GM21717 (cell line): ENCODE results near the gene PCGF3.
"Not testable (repeated sequence)": the region's sequence is repeated elsewhere in the genome, so short reads cannot be mapped to it uniquely, and the experiment has no call there.

Experiments
- ATAC-seq: cut with Tn5 transposase; IDR thresholded peaks from one replicate; pipeline ENCODE4 v1.9.1; 2021; ENCODE audit warnings: mild to moderate bottlenecking, moderate library complexity; ENCODE audit not compliant: unreplicated experiment

PCGF3 gene

DNA sequence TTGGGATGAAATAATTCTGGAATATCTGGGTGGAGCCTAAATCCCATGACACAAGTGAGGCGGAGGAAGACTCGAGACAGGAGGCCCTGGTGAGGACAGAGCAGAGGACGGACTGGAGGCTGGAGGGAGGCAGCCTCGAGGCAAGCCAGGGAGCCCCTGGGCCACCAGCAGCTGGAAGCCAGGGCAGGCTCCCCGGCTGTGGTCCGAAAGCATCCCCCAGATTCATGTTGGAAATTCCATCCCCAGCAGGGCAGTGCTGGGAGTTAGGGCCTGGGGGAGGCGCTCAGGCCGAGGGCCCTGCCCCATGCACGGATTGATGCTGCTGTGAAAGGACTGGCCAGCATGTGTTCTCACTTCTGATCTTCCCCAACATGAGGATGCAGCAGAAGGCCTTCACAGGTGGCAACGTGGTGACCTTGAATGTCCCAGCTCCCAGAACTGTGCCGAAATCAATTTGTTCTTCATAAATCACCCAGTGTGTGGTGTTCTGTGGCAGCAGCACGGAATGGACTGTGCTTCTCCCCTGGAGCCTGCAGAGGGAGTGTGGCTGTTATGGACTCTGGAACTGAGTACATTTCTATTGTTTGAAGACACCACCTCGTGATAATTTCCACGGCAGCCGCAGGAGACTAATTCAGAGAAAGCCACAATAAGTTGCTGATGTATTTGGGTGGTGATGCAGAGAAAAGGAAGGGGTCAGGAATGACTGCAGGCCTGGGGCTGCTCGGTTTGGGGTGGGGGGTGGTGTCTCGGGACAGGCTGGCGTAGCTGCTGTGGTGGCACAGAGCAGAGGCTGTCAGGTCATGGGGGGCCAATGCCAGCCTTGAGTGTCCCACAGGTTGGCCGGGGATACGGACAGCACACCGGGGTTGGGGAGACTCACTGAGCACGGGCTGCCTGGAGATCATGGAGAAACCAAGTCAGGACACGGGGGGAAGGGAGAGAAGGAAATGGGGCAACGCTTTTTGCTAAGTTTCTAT lies 56.9 kb downstream of the PCGF3 start:
- no peak for ATAC-seq

DNA sequence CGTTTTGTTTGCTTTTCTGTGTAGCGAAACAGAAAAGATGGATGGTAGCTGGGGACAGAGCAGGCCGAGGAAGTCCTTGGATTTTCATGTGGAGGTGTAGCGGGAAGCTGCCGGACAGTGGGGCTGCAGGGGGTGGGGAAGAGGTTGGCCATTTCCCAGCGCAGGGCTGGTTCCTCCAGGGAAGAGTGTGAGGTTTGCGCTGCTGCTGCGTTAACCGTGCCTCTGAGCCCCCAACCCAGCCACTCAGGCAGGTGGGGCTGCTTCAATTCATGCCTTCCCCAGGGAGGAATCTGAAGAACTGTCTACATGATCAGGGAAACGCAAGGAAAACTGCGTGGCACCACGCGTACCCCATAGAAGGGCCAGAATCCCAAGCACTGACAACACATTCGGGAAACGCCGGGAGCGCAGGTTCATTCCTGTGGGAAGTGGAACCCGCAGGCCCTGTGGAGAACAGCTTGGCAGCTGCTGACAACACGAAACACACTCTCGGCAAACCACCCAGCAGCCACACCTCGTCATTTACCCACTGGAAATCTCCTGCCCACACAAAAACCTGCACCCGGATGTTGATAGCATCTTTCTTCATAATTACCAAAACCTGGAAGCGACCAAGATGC lies 57.7 kb downstream of the PCGF3 start:
- ATAC-seq, result no peak

DNA sequence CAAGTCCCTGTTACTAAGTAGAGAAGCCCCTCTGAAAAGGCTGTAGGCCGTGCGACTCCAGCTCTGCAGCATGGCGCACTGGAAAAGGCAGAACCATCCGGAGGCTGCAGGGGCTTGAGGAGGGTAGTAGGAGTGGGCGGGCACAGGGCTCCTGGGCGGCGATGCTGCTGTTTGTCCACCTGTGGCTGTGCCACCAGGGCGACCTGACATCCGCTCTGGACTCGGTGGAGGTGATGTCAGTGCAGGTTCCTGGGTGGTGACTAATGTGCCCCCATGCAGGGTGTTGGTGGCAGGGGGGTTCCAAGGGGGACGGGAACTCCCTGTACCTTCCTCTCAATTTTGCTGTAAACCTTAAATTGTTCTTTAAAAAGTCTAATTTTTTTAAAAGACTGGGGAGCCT lies 58.3 kb downstream of the PCGF3 start:
- ATAC-seq, result no peak

DNA sequence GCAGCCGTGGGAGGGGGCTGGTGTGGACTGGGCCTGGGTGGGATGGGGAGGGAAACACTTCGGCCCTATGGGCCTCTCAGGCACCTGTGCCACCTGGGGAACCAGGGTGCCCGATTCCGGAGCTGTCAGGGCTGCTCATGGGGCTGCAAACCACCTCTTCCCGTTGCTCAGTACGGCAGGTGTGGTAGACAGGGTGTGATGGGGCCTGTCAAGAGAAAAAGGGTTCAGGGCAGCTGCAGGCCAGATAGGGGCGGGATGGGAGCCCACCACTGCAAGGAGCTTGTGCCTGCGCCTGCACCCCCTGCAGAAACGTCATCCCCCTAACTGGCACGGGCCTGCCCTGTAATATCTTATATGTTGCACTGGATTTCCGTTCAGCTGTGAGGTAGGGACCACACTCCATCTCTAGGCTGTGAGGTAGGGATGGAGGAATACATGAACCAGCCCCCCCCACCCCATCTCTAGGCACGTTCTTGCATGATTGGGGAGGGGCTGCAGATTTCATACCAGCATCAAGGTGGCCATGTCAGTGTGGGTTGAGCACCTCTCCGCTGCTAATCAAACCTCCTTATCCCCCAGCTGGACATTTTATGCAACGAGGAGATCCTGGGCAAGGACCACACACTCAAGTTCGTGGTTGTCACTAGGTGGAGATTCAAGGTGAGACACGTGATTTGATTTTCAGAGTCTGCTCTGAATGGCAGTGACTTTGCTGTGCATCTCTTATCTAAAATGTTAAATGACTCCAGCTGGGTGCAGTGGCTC lies 59.0 kb downstream of the PCGF3 start:
- ATAC-seq, result no peak

DNA sequence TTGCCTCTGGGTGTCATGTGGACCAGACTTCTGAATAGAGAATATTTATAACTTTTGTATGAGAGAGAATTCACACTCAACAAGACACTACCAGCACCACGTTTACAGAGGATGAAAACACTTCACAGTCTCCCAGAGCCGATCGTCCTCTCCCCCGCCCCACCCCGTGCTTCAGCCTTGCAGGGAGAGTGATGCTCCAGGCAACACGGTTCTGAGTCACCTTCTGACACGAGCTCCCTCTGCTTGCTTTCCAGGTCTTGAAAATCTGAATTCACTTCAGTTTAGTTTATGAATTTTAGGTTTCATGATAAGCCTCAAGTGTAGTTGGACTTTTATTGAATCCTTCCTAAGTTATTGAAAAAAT lies 60.5 kb downstream of the PCGF3 start:
- no peak for ATAC-seq

DNA sequence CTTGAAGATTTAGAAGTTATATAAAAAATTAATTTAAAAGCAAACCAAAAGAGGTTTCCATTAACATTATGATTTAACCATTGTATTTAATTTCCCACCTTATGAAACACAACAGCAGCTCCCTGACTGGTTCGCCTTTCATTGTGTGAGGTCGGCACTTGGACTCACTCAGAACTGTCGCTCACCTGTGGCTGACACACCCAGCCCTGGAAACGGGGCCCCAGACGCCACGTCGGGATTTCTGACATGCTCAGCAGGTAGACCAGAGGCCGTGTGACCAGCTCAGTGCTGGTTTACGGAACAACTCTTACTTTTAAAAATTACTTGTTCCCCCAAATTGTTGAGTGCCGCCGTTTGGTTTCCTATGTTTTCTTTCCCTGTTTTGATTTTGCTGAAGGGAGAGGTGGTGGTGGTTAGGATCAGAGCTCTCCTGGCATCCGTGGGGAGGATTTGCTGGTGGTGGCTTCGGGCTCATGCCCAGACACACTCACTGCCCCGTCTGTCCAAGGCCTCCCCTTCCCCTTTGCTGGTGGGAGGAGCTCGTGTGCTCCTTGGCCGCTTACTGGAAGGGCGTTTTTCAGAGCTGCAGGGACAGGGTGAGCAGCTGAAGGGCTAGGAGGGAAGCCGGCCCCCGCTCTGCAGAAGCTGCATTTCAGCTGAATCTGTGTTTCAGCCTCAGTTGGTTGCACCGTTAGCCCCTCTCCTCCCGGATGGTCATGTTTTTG lies 61.1 kb downstream of the PCGF3 start:
- no peak for ATAC-seq

DNA sequence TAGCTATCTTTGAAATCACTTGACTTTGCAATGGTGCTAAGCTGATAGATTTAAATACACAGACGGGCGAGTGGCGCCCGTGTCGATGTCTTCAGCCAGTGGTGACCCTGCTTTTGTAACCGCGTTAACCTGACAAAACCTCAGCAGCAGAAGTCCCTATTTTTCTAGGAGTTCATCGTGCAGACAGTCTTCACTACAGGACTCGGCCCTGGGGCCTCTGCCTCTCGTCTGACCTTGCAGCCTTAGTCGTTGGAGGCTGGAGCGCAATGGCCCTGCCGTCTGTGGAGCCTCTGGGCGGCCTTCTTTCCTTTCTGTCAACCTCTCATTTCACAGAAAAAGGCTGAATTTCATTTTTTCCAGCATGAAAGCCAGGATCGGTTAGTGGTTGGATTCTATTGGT lies 62.4 kb downstream of the PCGF3 start:
- ATAC-seq, result no peak

DNA sequence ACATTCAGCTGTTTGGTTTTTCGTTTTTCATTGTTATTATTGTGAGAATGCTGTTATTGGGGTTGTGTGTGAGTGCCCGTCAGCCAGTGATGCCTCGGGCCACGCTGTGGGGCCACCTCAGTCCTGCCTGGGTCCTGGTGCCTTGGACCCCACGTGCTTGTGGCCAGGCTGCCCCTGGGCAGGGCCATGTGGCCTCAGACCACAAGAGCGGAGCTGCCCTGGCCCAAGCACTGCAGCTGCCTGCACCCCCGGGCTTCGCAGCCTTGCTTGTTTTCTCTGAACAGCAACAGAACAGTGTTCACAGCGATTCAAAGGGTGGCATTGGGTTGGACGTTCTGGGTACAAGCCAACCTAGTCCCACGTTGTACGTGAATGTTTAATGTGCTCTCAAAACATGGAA lies 63.4 kb downstream of the PCGF3 start:
- ATAC-seq, result no peak

DNA sequence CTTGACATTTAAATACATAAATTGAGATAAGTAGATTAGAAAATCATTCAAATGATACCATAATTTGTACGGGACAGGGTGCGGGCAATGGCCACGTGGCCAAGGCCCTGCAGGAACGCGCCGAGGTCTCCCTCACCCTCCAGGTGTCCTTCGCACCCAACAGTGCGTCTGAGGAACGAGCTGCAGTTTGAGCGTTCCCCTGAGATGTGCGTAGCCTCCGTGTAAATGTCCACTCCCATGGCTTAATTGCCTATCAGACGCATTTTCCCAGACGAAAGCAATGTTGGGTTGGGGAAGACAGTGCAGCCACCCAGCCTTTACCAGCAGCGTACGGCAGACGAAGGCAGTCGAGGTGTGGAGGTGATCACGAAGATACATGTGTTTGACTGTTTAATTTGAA lies 63.9 kb downstream of the PCGF3 start:
- ATAC-seq, result no peak

DNA sequence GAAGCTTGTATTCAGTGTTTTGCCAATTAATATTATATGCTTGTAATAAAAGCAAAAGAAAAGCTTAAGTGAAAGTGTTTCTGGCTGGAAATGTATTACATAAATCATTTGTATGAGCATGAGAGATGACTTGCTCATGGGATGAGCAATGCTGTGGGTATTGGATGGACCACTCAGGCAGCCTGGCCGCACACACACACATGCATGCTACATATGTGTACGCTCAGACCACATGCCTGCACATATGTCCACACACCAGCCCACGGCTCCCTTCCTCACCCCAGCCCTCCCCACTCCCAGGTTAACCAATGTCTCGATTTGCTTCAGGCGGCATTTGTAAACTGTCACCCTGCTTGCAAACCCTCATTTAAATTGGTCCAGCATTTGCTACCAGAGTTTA lies 64.4 kb downstream of the PCGF3 start:
- ATAC-seq, result no peak

DNA sequence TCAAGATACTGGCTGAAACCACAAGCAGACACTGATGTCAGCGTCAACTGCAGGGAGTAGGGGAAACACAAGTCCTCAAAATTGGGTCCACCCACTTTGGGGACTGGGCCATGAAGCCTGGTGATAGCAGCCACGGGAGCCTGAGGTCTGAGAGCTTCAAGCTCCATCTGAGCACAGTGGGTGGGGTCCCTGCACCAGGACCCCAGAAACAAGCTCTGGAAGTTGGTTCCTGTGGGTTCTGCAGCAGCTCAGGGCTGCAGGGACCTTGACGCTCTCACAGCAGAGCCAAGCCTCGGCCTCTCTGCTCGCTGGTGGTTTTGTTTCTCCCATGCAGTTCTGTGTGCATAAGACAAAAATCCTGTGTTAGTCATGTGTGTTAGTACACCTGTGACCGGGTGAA lies 65.8 kb downstream of the PCGF3 start:
- no peak for ATAC-seq

DNA sequence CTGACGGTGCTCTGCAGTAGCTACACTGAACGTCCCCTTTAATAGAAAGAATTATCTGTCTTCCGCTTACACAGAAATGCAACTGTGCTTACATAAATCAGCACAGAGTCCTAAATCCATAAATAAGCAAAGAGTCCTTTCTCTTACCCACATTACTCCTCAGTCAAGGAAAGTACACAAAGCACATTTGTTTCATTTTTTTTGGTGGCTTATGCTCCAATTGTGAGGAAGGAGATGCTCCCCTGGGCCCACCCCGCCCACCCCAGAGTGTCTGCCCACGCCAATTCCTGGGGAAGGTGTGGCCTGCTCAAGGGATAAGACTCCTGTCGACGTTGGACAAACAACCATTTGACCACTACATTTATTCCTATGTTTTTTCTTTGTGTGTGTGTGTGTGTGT lies 66.5 kb downstream of the PCGF3 start:
- no peak for ATAC-seq

DNA sequence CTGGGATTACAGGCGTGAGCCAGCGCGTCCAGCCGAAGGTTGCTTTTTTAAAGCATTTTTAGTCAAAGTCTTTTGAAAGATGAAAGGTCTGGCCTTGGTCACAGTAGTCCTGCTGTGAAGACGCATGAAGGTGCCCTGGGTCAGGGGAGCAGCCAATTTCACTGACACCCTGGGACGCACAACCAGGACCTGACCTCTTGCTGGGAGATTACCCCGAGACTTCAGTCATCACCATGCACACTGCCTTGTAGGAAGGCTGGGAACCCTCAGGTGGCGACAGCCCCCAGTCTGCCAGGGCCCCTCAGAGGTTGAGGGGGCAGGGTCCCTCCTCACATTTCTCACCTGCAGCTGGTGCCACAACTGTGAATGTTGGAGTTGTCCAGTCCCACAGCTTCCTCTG lies 67.1 kb downstream of the PCGF3 start:
- ATAC-seq, result no peak

DNA sequence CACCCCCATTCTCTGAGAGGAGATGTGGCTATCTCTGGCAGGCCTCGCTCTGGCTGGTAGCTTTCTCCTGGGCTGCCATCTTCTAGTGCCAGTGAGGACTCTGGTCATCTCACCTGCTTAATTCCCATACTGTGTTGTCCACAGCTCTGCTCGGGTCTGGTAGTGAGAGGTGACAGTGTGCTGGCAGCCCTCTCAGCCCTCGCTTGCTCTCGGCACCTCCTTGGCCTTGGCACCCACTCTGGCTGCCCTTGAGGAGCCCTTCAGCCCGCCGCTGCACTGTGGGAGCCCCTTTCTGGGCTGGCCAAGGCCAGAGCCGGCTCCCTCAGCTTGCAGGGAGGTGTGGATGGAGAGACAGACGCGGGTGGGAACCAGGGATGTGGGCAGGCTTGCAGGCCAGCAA lies 67.6 kb downstream of the PCGF3 start:
- ATAC-seq, result no peak

DNA sequence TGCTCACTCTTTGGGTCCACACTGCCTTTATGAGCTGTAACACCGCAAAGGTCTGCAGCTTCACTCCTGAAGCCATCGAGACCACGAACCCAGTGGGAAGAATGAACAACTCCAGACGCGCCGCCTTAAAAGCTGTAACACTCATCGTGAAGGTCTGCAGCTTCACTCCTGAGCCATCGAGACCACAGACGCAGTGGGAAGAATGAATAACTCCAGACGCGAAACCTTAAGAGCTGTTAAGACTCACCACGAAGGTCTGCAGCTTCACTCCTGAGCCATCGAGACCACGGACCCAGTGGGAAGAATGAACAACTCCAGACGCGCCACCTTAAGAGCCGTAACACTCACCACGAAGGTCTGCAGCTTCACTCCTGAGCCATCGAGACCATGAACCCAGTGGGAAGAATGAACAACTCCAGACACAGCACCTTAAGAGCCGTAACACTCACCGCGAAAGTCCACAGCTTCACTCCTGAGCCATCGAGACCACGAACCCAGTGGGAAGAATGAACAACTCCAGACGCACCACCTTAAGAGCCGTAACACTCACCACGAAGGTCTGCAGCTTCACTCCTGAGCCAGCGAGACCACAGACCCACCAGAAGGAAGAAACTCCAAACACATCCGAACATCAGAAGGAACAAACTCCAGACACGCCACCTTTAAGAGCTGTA lies 68.9 kb downstream of the PCGF3 start:
- not testable (repeated sequence) for ATAC-seq

DNA sequence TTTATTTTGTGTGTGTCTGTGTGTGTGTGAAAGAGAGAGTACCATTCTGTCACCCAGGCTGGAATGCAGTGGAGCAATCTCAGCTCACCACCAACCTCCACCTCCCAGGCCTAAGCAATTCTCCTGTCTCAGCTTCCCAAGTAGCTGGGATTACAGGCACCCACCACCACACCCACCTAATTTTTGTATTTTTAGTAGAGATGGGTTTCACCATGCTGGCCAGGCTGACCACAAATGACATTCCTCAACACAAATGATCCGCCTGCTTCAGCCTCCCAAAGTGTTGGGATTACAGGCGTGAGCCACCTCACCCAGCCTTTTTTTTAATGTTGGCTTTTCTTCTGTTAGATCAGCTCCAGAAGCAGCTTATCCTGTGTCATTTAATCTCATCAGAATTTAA lies 69.9 kb downstream of the PCGF3 start:
- not testable (repeated sequence) for ATAC-seq

DNA sequence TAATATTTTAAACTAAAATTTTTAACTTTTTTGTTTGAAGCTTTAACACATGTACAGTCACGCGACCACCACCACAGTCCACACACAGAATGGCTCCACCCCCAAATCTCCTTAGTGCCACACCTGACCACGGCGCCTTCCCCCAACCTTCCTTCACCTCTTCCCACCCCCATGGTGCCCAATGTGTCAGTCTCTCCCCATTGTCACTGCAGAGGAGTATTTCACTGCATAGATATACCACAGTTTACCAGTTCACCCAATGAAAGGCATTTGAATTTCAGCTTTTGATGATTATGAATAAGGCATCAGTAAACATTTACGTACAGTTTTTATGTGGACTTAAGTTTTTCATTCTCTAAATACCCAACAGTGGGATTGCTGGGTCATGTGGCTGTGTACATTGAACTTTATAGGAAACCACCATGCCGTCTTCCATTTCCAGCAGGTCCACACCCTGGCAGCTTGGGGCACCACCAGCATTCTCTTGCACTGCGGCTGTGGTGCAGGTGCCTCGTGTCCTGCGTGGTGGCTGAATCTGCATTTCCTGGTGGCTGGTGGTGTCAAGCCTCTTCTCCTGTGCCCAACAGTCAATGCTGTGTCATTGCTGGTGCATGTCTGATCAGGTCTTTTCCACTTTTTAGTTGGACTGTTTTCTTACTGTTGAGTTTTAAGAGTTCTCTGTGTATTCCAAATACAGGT lies 71.3 kb downstream of the PCGF3 start:
- no peak for ATAC-seq

DNA sequence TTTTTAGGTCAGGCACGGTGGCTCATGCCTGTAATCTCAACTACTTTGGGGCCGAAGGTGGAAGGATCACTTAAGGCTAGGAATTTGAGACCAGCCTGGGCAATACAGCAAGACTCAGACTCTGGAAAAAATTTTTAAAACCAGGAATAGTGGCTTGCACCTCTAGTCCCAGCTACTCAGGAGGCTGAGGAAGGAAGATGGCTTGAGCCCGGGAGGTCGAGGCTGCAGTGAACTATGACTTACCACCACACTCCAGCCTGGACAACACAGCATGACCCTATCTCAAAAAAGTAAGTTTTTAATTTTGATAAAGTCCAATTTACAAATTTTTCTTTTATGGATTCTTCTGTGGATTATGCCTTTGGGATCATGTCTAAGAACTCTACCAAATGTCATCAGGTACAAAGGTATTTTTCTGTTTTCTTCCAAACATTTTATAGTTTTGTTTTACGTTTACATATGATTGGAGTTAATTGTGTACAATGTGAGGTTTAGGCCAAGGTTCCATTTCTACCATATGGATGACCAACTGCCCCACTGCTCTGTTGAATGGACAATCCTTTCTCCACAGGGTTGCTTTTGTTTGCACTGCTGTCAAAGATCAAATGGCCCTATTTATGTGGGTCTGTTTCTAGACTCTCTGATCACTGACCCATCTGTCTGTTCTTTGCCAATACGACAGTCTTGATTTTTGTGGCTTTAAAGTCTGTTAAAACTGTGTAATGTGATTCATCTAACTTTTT lies 72.1 kb downstream of the PCGF3 start:
- ATAC-seq, result no peak

DNA sequence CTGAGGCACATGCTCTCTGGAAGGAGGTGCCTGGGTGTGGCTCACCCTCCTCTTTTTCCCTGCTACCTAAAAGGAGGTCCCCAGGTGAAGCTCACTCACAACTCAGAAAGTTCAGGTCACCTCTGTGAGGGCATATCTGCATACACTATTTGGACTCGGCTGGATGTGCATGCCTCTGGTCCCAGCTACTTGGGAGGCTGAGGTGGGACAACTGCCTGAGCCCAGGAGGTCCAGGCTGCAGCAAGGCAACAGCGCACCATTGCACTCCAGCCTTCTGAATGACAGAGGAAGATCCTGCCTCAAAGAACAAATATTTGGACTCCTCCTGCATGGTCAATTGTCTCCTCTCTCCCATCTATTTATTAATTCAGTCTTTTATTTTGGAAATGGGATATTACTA lies 73.9 kb downstream of the PCGF3 start:
- ATAC-seq, result no peak
